Immature natural killer cell (primary cell): ENCODE measurements around the gene TCEAL1. TPM values are rescaled to one million over a fixed set of nuclear protein-coding genes. Genes with fewer than 3 reads are reported as not detected.

Experiments used
- DNase-seq, 3 donors: peaks; one replicate each; pipeline ENCODE4 v3.0.0; 2022; ENCODE audit warnings: mixed read lengths in 1 of 3
- H3K27ac Mint-ChIP-seq, 6 donors: one replicate each; pipeline ENCODE4 v1.8.0; 2020; ENCODE audit warnings: mixed read lengths in 6 of 6, mild to moderate bottlenecking in 5 of 6, inconsistent platforms in 4 of 6, moderate library complexity in 3 of 6
- H3K27me3 Mint-ChIP-seq, 3 donors: one replicate each; pipeline ENCODE4 v1.8.0; 2020 to 2021; ENCODE audit warnings: low read depth in 3 of 3, mild to moderate bottlenecking in 3 of 3, mixed read lengths in 3 of 3, moderate library complexity in 3 of 3, inconsistent platforms in 1 of 3
- H3K36me3 Mint-ChIP-seq, 3 donors: one replicate each; pipeline ENCODE4 v1.8.0; 2020; ENCODE audit warnings: mixed read lengths in 3 of 3, inconsistent platforms in 2 of 3, mild to moderate bottlenecking in 2 of 3
- H3K4me1 Mint-ChIP-seq, 2 donors: one replicate each; pipeline ENCODE4 v1.8.0; 2020; ENCODE audit warnings: inconsistent platforms in 2 of 2, mild to moderate bottlenecking in 2 of 2, mixed read lengths in 2 of 2, moderate library complexity in 1 of 2
- H3K4me3 Mint-ChIP-seq, 5 donors: one replicate each; pipeline ENCODE4 v1.8.0; 2020; ENCODE audit warnings: mild to moderate bottlenecking in 5 of 5, mixed read lengths in 5 of 5, inconsistent platforms in 3 of 5, moderate library complexity in 3 of 5
- H3K9me3 Mint-ChIP-seq, 6 donors: one replicate each; pipeline ENCODE4 v1.8.0; 2020; ENCODE audit warnings: mild to moderate bottlenecking in 6 of 6, mixed read lengths in 6 of 6, inconsistent platforms in 4 of 6, moderate library complexity in 3 of 6
- polyA plus RNA-seq, 3 donors: library from polyadenylated mRNA; unstranded; fragments of 300-500 nt; fragmentation: Illumina TruSeq; gene quantifications; one replicate each; pipeline ENCODE4 v1.2.3, GENCODE V29; 2021

The TCEAL1 gene
- polyA plus RNA-seq, 3 donors from 2014 or later, result 19.7 to 31.2 (median 21.3) TPM

DNA sequence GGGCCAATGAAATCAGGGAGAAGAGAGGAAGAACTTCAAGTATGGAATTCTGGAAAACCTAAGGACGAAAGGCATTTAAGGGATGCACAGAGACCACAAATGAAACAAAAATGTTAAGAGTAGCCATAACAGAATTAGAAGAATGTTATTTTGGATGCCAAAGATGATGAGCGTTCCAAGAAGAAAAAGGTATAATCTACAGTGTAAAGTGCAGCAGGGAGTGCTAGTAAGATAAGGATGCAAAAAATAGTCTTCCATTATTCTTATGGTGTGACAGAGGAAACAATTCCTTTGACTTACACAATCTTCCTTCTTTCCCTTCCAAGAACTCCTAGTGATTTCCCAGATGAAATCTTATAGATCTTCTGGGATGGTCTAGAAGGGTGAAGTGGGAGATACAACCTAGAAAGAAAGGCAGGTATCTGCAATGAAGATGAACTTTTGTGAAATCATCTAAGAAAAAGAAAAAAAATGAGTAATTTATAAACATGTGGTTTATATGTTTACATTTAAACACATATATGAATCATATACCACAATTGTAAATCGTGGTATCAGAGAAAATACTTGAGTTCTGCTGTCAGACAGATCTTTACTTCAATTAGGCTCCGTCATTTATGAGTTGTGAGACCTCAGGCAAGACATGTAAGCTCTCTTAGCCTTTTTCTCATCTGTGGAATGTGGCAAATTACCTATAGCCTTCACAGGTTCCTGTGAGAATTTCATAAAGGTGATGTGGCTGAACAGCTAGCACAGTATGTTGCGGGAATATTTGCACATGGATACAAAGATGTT lies 49.6 kb downstream of the TCEAL1 start:
- Mint-ChIP-seq H3K27ac (no peak overlapping the region), H3K9me3 (no peaks in the 10 kb centered on the region), H3K27me3 (peaks cover 0 to 4% (median 3%) of the 10 kb centered on the region in 3 donors), H3K4me3 (no peak overlapping the region), H3K36me3 (peaks cover 0 to 21% (median 15%) of the 10 kb centered on the region in 3 donors), H3K4me1 (no peaks in the 10 kb centered on the region)
- no peak for DNase-seq

Other genes with a start within 250 kb of the TCEAL1 start
- not detected for gene RAB40A, start 109.5 kb upstream of the TCEAL1 start, polyA plus RNA-seq
- 10 to 100 TPM in 1 of 3 donors, 1 to 10 TPM in 2; 1.6 to 10.8 (median 4.8) TPM for gene TCEAL4, start 43.5 kb upstream of the TCEAL1 start, polyA plus RNA-seq
- 10 to 100 TPM in 2 of 3 donors, 1 to 10 TPM in 1; 6.8 to 11.4 (median 10.6) TPM for gene TCEAL3, start 21.0 kb upstream of the TCEAL1 start, polyA plus RNA-seq
- 10 to 100 TPM; 55.3 to 76.9 (median 67.8) TPM for gene MORF4L2, start 57.7 kb downstream of the TCEAL1 start, polyA plus RNA-seq
- gene TMEM31, start 81.9 kb downstream of the TCEAL1 start, polyA plus RNA-seq, result not detected
- not detected for gene PLP1, start 147.9 kb downstream of the TCEAL1 start, polyA plus RNA-seq
- gene RAB9B, start 203.3 kb downstream of the TCEAL1 start, polyA plus RNA-seq, result under 1 TPM; 0.33 to 0.43 (median 0.38) TPM